Immature natural killer cell (primary cell): ENCODE measurements around the gene ADCY3. TPM values are rescaled to one million over a fixed set of nuclear protein-coding genes. Genes with fewer than 3 reads are reported as not detected.
A peak's percentile ranks its signal among the peaks of the same experiment; 100 is the strongest.

Source experiments
- DNase-seq, 3 donors: peaks; one replicate each; pipeline ENCODE4 v3.0.0; 2022; ENCODE audit warnings: mixed read lengths in 1 of 3
- H3K27ac Mint-ChIP-seq, 6 donors: one replicate each; pipeline ENCODE4 v1.8.0; 2020; ENCODE audit warnings: mixed read lengths in 6 of 6, mild to moderate bottlenecking in 5 of 6, inconsistent platforms in 4 of 6, moderate library complexity in 3 of 6
- H3K27me3 Mint-ChIP-seq, 3 donors: one replicate each; pipeline ENCODE4 v1.8.0; 2020 to 2021; ENCODE audit warnings: low read depth in 3 of 3, mild to moderate bottlenecking in 3 of 3, mixed read lengths in 3 of 3, moderate library complexity in 3 of 3, inconsistent platforms in 1 of 3
- H3K36me3 Mint-ChIP-seq, 3 donors: one replicate each; pipeline ENCODE4 v1.8.0; 2020; ENCODE audit warnings: mixed read lengths in 3 of 3, inconsistent platforms in 2 of 3, mild to moderate bottlenecking in 2 of 3
- H3K4me1 Mint-ChIP-seq, 2 donors: one replicate each; pipeline ENCODE4 v1.8.0; 2020; ENCODE audit warnings: inconsistent platforms in 2 of 2, mild to moderate bottlenecking in 2 of 2, mixed read lengths in 2 of 2, moderate library complexity in 1 of 2
- H3K4me3 Mint-ChIP-seq, 5 donors: one replicate each; pipeline ENCODE4 v1.8.0; 2020; ENCODE audit warnings: mild to moderate bottlenecking in 5 of 5, mixed read lengths in 5 of 5, inconsistent platforms in 3 of 5, moderate library complexity in 3 of 5
- H3K9me3 Mint-ChIP-seq, 6 donors: one replicate each; pipeline ENCODE4 v1.8.0; 2020; ENCODE audit warnings: mild to moderate bottlenecking in 6 of 6, mixed read lengths in 6 of 6, inconsistent platforms in 4 of 6, moderate library complexity in 3 of 6
- polyA plus RNA-seq, 3 donors: library from polyadenylated mRNA; unstranded; fragments of 300-500 nt; fragmentation: Illumina TruSeq; gene quantifications; one replicate each; pipeline ENCODE4 v1.2.3, GENCODE V29; 2021

ADCY3 gene
- polyA plus RNA-seq, 3 donors from 2014 or later = 0.86 to 2.1 TPM; not detected in 1

DNA sequence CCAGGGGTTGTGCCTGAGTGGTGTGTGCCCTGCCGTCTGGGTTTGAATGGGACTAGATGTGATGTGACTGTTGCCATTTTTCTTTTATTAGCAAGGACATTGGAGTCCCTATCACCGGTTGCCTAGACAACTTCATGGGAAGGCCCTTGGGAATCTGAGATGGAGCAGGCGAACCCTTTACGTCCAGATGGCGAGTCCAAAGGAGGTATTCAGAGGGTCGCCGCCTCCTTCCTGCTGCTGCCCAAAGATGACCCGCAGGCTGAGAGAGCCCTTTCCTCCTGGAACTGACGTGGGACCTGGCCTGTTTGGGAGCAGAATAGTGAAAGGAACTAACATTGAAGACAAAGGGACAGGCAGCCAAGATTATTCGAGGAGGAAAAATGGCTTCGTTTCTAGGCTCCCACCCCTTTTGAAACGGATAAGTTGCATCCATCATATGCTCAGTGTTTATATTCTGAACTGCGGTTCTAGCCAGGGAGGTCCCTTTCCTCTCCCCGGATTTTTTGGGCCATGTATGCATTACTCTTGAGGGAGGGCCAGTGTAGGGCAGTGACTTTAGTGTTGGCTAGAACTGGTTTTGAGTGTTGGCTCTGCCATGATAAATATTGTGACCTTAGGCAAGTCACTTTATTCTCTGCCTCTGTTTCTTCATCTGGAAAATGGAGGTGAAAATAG is 126.1 kb downstream of the ADCY3 start:
- Mint-ChIP-seq H3K9me3 (peaks cover 0 to 1% (median 0%) of the 10 kb centered on the region in 6 donors), H3K27me3 (peaks cover 6 to 18% (median 7%) of the 10 kb centered on the region in 3 donors), H3K27ac (peak overlapping the region; percentile 97 to 99 (median 98)), H3K4me1 (peaks cover 25 to 41% of the 10 kb centered on the region in 2 donors), H3K36me3 (peaks cover 7 to 10% (median 8%) of the 10 kb centered on the region in 3 donors), H3K4me3 (peak overlapping the region; percentile 96 to 99 (median 98))
- DNase-seq = no peak

DNA sequence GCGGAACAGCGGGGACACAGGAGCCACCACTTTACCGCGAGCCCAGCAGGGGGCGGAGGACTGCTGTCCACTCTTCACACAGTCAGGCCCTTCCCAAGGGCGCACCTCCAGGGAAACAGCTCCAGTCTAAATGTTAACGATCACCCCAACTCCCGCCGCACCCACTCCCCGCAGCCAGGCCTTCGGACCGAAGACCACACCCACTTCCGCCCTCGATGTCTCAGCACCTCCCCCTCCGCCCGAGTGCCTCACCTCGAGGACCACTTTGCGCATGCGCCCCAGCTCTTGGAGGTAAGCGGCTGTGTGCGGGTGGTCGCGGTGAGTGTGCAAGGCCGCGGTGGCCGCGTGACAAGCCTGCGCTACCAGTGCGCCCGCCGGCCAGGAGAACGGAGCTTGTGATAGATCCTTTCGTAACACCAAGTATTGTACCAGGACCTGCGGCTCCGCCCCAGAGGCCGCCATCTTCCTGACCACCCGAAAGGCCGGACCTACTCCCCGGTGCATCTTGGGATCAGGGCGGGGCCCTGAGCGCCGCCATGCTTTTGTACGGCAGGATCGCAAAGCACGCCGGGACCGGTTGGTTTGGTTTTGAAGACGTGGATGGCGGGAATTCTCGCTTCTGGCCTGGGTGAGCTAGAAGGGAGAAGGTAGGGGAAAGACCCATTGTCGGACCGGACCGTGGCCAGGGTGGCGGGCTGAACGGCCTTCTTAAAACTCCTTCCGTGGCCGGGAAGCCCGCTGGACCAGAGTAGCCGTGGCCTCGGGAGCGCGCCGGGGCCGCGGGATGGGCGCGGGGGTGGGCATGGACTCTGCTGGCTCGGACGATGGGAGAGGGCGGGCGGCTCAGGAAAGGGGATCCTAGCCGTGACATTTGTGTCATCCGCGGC is 126.9 kb downstream of the ADCY3 start, which contains the start of the genes CENPO and PTRHD1:
TSS of gene CENPO (plus strand) at position 552 of the 887 bp plus-strand sequence. CDS start 495 bp downstream, outside the sequence.
TSS of gene PTRHD1 (minus strand) at position 518 of the 887 bp plus-strand sequence. CDS start at position 504, 14 bp downstream.
- H3K36me3 Mint-ChIP-seq = peaks cover 7 to 11% (median 8%) of the 10 kb centered on the region in 3 donors
- peak; percentile 97 to 98 (median 98) for DNase-seq
- peak within 1 kb of the TSS; percentile 96 to 99 (median 98) for H3K4me3 Mint-ChIP-seq
- H3K27me3 Mint-ChIP-seq = peaks cover 6 to 18% (median 7%) of the 10 kb centered on the region in 3 donors
- peaks cover 0 to 1% (median 0%) of the 10 kb centered on the region in 6 donors for H3K9me3 Mint-ChIP-seq
- H3K27ac Mint-ChIP-seq = peak within 1 kb of the TSS; percentile 97 to 99 (median 98)
- H3K4me1 Mint-ChIP-seq = peaks cover 24 to 34% of the 10 kb centered on the region in 2 donors

DNA sequence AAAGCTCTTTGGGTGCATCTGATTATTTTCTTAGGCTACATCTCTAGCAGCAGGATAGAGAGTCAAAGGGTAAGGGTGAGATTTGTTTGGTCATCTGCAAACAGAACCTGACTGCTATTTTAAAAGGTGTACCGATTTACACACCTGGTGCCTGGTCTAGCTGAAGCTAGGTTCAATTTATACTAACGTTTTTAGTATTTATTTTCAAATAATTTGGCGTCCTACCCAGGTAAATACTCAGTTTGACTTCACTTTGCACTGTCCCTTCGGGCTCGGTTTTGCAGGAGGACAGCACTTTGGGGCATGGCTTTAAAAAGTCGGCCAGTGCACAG is 127.5 kb downstream of the ADCY3 start:
- Mint-ChIP-seq H3K4me3 (peak overlapping the region; percentile 96 to 99 (median 98)), H3K9me3 (no peaks in the 10 kb centered on the region), H3K27ac (peak overlapping the region; percentile 97 to 99 (median 98)), H3K4me1 (peaks cover 22 to 31% of the 10 kb centered on the region in 2 donors), H3K36me3 (peaks cover 6 to 11% (median 7%) of the 10 kb centered on the region in 3 donors), H3K27me3 (peaks cover 6 to 18% (median 7%) of the 10 kb centered on the region in 3 donors)
- DNase-seq = no peak

DNA sequence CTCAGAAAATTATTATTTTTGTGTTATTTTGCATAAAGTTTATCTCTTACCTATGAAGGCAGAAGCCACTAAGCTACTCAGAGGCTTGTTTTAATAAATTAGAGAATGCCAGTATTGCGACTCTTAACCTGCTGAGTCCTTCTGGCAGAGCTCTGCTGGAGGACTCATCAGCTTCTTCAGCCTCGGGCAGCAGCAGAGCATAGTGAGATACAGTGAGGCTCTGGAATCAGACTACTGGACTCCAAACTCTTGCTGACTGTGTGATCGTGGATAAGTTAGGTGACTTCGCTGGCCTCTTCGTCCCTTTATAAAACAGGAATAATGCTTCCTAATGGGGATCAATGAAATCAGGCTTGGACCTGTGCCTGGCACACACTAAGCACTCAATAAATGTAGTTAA is 128.6 kb downstream of the ADCY3 start:
- Mint-ChIP-seq H3K4me3 (peak overlapping the region in 1 of 5 donors; percentile 33), H3K4me1 (peaks cover 22 to 31% of the 10 kb centered on the region in 2 donors), H3K36me3 (peaks cover 6 to 11% (median 7%) of the 10 kb centered on the region in 3 donors), H3K27me3 (peaks cover 6 to 18% (median 7%) of the 10 kb centered on the region in 3 donors), H3K27ac (no peak overlapping the region), H3K9me3 (no peaks in the 10 kb centered on the region)
- DNase-seq = no peak

DNA sequence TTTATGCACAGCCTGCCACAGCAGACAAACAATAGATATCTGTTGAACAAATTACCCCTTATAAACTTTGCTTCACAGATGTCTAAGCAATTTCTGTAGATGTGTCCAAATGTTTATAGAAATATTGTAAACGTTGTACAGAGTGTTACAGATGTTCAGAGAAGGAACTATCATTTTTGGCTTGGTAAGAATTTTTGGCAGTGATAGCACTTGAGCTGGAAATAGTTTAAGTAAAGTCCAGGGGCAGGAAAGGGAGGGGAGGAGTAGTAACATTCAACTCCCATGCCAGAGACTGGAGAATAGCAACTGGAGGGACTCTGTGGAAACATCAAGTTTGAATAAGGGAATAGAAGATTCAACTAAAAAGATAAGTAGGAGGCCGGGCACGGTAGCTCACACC is 131.2 kb downstream of the ADCY3 start:
- H3K9me3 Mint-ChIP-seq = no peaks in the 10 kb centered on the region
- H3K27ac Mint-ChIP-seq = no peak overlapping the region
- no peak for DNase-seq
- H3K27me3 Mint-ChIP-seq = peaks cover 6 to 16% (median 7%) of the 10 kb centered on the region in 3 donors
- H3K4me1 Mint-ChIP-seq = peaks cover 14 to 16% of the 10 kb centered on the region in 2 donors
- peaks cover 6 to 11% (median 7%) of the 10 kb centered on the region in 3 donors for H3K36me3 Mint-ChIP-seq
- no peak overlapping the region for H3K4me3 Mint-ChIP-seq

DNA sequence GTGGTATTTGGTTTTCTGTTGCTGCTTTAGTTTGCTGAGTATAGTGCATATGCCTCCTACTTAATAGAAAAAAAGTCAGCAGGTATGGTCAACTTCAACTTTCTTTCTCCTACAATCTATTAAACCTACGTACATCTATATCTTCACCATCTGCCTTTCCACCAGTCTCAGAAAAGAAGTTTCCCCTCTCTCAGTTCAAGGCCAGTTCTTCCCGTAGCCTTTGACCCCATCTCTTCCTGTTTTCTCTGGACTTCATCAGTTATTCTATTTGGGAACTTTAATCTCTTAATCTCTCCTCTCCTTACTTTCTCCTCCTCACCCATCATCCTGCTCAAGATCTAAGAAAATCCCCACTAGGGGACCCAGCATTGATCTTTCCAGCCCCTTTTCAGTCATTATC is 132.5 kb downstream of the ADCY3 start:
- H3K4me1 Mint-ChIP-seq = peaks cover 4 to 5% of the 10 kb centered on the region in 2 donors
- no peak for DNase-seq

DNA sequence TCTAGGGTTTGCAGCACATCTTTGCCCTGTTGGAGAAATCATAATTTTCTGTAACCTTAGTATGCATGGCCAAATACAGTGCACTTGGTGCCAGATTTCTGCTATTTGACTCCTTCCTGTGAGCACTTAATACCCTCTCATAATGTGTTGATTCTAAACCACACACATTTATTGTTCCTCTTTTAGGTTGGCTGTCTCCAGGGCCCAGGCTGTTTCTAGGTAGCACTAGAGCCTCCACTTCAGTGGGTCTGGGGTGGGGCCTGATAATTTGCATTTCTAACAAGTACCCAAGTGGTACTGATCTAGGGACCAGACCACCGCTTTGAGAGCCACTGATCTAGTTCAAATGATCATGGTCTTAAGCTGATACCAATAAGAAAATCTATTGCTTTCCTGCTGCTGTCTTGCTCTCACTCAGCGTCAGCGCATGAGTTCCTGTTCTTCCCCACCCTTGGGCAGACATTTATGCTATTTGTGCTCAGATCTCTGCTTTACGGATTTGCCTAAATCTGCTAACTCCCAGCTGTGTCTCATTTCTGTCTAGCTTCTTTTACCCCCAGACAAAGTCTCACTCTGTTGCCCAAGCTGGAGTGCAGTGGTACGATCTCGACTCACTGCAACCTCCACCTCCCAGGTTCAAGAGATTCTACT is 134.2 kb downstream of the ADCY3 start:
- H3K27me3 Mint-ChIP-seq = peaks cover 0 to 2% (median 0%) of the 10 kb centered on the region in 3 donors
- DNase-seq = no peak
- no peaks in the 10 kb centered on the region for H3K9me3 Mint-ChIP-seq
- no peak overlapping the region for H3K27ac Mint-ChIP-seq
- H3K36me3 Mint-ChIP-seq = peaks cover 6 to 11% (median 7%) of the 10 kb centered on the region in 3 donors
- H3K4me3 Mint-ChIP-seq = no peak overlapping the region
- H3K4me1 Mint-ChIP-seq = no peaks in the 10 kb centered on the region

More for the DNA sequence above, 132.5 kb downstream of the ADCY3 start:
- H3K27me3 Mint-ChIP-seq = peaks cover 0 to 4% (median 0%) of the 10 kb centered on the region in 3 donors
- peaks cover 6 to 11% (median 7%) of the 10 kb centered on the region in 3 donors for H3K36me3 Mint-ChIP-seq
- peak overlapping the region in 1 of 6 donors; percentile 17 for H3K27ac Mint-ChIP-seq
- no peak overlapping the region for H3K4me3 Mint-ChIP-seq
- no peaks in the 10 kb centered on the region for H3K9me3 Mint-ChIP-seq

DNA sequence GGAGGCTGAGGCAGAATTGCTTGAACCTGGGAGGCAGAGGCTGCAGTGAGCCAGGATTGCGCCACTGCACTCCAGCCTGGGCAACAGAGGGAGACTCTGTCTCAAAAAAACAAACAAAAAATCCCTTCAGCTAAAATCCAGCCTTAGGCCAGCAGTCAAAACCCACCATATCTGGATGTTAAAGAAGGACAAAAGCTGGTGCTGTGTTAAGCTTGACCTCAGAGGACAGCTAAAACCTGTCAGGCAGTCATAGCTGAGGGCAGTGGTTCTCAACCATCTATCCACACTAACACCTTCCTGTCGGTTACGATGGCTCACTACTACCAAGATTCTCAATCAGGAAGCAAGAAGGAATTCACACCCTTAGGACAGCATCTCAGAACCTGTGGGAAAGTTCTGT is 136.4 kb downstream of the ADCY3 start:
- peaks cover 0 to under 1% (median 0%) of the 10 kb centered on the region in 3 donors for H3K36me3 Mint-ChIP-seq
- no peaks in the 10 kb centered on the region for H3K9me3 Mint-ChIP-seq
- no peak overlapping the region for H3K27ac Mint-ChIP-seq
- no peak for DNase-seq
- H3K27me3 Mint-ChIP-seq = peaks cover 0 to 2% (median 0%) of the 10 kb centered on the region in 3 donors
- H3K4me3 Mint-ChIP-seq = no peak overlapping the region
- no peaks in the 10 kb centered on the region for H3K4me1 Mint-ChIP-seq

DNA sequence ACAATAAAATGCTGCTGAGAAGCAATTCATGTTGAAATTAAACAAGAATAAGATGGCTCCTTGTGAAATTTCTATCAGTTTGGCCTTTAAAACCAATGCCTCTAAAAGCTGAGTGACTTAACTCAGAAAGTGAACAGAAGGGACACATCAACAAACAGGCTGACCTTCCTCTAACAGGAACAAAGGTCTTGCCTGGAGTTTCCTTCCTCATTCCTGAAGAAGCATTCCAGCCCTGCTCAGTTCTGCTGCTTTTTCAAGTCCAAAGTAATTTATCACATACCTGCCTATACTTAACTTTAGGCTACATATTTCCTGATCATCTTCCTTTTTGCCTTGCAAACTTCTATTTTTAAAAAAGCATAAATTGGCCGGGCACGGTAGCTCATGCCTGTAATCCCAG is 140.9 kb downstream of the ADCY3 start:
- Mint-ChIP-seq H3K27me3 (peaks cover 0 to 6% (median 0%) of the 10 kb centered on the region in 3 donors), H3K36me3 (no peaks in the 10 kb centered on the region), H3K27ac (no peak overlapping the region), H3K4me1 (peaks cover 2 to 4% of the 10 kb centered on the region in 2 donors), H3K9me3 (no peaks in the 10 kb centered on the region), H3K4me3 (no peak overlapping the region)
- no peak for DNase-seq

DNA sequence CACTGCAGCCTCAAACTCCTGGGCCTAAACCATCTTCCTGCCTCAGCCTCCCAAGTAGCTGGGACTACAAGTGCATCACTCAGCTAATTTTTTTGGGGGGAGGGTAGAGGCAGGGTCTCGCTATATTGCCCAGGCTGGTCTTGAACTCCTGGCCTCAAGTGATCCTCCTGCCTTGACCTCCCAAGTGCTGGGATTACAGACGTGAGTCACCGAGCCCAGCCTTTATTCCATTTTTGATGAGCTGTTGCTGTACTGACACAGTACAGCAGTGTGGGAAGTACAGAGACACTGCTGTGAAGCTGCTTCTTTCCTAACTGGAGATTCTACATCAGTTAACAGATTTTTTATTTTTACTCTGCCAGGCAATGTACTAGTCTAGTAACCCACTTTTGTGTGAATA is 145.7 kb downstream of the ADCY3 start:
- no peak for DNase-seq
- peaks cover 5 to 19% of the 10 kb centered on the region in 2 donors for H3K4me1 Mint-ChIP-seq
- H3K27me3 Mint-ChIP-seq = peaks cover 4 to 18% (median 12%) of the 10 kb centered on the region in 3 donors
- H3K4me3 Mint-ChIP-seq = no peak overlapping the region
- H3K9me3 Mint-ChIP-seq = no peaks in the 10 kb centered on the region
- peak overlapping the region in 1 of 6 donors; percentile 45 for H3K27ac Mint-ChIP-seq
- H3K36me3 Mint-ChIP-seq = peaks cover 8 to 17% (median 12%) of the 10 kb centered on the region in 3 donors

DNA sequence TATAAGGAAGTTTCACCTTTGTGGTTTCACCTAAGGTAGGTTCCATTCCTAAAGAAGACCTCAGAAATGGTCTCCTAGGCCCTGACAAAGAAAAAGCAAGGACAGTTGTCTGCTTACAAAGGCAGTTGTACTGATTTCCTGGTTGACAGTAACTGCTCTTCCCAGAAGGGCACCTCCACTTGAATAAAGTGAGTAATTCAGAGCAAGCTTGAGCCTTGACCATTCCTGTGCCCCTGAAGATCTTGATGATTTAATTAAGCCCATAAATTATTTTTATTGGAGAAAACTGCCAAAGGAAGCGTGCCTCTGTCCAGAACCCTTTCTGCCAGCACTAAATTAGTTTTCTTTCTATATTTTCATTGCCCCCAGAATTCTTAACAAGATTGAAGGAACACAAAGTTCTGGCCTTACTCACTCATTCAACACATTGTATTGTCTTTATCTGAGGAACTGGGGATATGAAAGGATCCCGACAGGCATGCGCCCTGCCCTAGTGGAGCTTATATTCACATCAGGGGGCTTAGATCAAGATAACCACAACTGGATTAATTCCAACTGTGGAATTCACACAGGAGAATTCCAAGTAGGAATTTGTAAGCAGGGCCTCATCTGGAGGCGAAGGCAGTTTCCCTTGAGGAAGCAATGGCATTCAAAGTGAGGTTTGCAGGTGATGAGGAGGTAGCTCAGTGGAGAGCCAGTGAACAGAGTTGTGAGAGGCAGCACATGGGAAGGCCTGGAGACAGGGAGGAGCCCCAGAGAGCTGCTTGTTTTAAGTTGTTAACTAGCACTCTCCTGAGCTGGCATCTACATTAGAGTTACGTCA is 148.1 kb downstream of the ADCY3 start:
- peaks cover 16 to 36% (median 16%) of the 10 kb centered on the region in 3 donors for H3K36me3 Mint-ChIP-seq
- H3K4me3 Mint-ChIP-seq = no peak overlapping the region
- peak overlapping the region in 4 of 6 donors; percentile 21 to 66 (median 62) for H3K27ac Mint-ChIP-seq
- H3K9me3 Mint-ChIP-seq = no peaks in the 10 kb centered on the region
- no peak for DNase-seq
- H3K4me1 Mint-ChIP-seq = peaks cover 5 to 30% of the 10 kb centered on the region in 2 donors
- peaks cover 4 to 17% (median 12%) of the 10 kb centered on the region in 3 donors for H3K27me3 Mint-ChIP-seq

DNA sequence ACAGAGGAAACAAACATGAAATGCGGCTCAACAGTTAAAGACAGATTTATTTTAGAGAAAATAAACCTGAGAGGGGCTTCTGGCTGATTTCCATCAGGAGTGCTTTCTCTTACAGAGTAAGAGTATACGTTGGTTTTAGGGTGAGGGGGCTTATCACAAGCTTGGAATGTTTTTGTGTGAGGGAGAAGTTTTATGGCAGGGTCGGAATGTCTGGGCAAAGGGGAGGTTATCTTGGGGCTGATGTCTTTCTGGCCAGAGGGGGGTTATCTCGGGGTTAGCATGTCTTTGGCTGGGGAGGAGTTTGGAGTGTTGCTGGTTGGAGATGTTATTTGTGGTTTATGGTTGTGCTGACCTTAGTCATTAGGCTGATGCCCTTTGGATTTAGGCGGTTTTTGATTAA is 149.0 kb downstream of the ADCY3 start:
- Mint-ChIP-seq H3K4me3 (no peak overlapping the region), H3K27ac (peak overlapping the region; percentile 18 to 63 (median 42)), H3K36me3 (peaks cover 16 to 44% (median 21%) of the 10 kb centered on the region in 3 donors), H3K9me3 (no peaks in the 10 kb centered on the region), H3K27me3 (peaks cover 4 to 15% (median 13%) of the 10 kb centered on the region in 3 donors), H3K4me1 (peaks cover 12 to 36% of the 10 kb centered on the region in 2 donors)
- no peak for DNase-seq
